Measurements from ENCODE around the gene ARRB1.
A peak's percentile ranks its signal among the peaks of the same experiment; 100 is the strongest.

The ARRB1 gene

DNA sequence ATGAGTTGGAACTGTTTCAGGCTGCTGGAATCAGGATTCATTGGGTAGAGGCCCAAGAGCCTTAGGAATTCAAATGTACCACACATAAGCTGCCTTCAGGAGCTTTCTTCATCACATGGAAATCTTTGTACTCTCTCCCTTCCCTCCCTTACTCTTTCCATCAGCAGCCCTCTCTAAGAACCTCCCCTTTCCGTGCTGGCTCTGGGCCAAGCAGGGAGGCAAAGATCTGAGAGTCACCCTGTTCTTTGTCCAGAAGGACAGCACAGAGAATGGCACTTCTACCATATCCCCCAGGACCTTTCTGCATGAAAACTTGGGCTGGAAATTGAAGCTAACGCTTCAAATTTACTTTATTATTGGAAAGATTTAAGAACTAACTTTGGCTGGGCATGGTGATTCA lies 131.6 kb downstream of the ARRB1 start:
- no peak for DNase-seq

DNA sequence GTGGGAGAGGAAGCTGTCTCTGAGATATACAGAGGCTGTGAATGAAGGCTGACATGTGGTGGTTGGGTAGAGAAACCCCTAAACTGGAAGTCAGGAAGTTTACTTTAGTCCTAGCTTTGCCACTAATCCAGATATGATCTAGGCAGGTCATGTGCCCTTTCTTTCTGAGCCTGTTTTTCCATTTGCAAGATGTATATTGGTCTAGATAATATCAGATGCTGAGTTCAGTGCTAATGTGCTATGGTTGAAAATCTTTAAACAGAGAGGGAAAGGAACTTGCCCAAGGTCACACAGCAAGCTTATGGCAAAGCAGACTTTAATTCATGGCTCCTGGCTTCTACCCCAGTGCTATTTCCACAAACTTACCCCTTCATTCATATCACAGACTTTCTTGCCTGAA lies 136.6 kb downstream of the ARRB1 start:
- DNase-seq = no peak

DNA sequence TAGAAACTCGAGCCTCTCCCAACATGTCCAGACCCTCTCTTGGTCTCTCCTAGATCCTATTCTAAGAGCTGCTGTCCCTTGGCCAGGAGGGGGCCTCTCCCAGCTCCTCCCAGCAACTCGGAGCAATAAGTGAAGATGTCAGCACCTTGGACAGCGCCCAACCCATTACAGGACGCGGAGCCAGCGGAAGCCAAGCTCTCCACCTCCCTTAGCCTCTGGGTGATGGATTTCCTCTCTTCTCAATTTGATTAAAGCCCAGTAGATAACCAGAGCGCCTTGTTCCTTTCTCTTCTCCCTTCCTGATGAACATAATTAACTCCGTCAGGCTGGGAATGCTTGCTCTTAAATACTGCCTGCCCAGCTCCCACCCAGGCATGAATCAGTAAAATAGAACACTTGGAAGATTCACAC lies 137.0 kb downstream of the ARRB1 start:
- DNase-seq = peak; percentile 50 to 67

Data from CD4-positive, alpha-beta T cell treated with Interleukin-1 beta for 1 hour (primary cell).